Urinary bladder (tissue), 4 donors: ENCODE results near the gene PARP8. TPM values are rescaled to one million over a fixed set of nuclear protein-coding genes. Genes with fewer than 3 reads are reported as not detected.

Experiments used
- DNase-seq: peaks from one replicate; pipeline ENCODE4 v3.0.0-alpha.2; 2015; ENCODE audit errors: extremely low spot score
- H3K27ac ChIP-seq: one replicate; pipeline ENCODE4 v1.5.1; 2013; ENCODE audit warnings: low read depth, mild to moderate bottlenecking, moderate library complexity
- H3K36me3 ChIP-seq: one replicate; pipeline ENCODE4 v1.6.1; 2013; ENCODE audit warnings: mild to moderate bottlenecking, moderate library complexity; ENCODE audit not compliant: insufficient read depth
- H3K4me1 ChIP-seq: one replicate; pipeline ENCODE4 v1.6.1; 2013; ENCODE audit warnings: mild to moderate bottlenecking, moderate library complexity; ENCODE audit not compliant: insufficient read depth
- H3K4me3 ChIP-seq: one replicate; pipeline ENCODE4 v1.5.1; 2013; ENCODE audit warnings: low read depth, low read length
- WGBS: extraction: QIAGEN DNeasy Blood & Tissue Kit; methylation state at CpG from one replicate; pipeline ENCODE4 v1.1.7; 2013; 5-methylcytosine and 5-hydroxymethylcytosine counted together
- polyA plus RNA-seq: library from polyadenylated mRNA; stranded (reverse); fragments of 200-250 nt; gene quantifications from one replicate; pipeline ENCODE4 v1.2.3, GENCODE V29; 2013
- total RNA-seq: library from RNA; depleted of rRNA; stranded (reverse); fragments of >200 nt; gene quantifications from one replicate; pipeline ENCODE4 v1.2.3, GENCODE V29; 2014
- donor health status: healthy with polysubstance abuse.
- donor health status: healthy.

Gene PARP8
- total and polyA plus RNA-seq, 2 donors = 8.4 to 25.9 TPM

GRCh38 chr5:50827516-50828247 is 161.2 kb downstream of the PARP8 start:
- 48% methylated on average over 1 of the region's 1 CpG for WGBS
- no peak for DNase-seq
- Histone ChIP-seq H3K27ac (no peak overlapping the region), H3K36me3 (peaks cover 6% of the 10 kb centered on the region), H3K4me3 (no peak overlapping the region), H3K4me1 (no peaks in the 10 kb centered on the region)

DNA sequence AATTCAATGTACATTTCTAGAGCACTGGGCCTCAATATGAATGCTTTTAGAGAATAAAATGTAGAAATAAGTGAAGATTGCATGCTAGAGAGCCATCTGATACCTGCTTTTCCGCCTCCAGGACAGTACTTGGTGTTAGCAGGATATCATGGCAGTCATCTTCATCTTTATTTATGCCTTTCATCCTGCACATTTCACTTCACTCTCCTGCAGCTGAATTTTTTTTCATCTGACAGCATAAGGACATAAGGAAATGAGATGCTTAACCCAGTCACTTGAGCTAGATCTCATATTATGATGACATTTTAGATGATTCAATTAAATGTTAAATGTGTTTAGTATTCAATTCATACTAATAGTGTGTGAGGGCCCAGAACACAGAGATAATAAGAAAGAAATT is 162.6 kb downstream of the PARP8 start:
- Histone ChIP-seq H3K4me1 (no peaks in the 10 kb centered on the region), H3K4me3 (no peak overlapping the region), H3K27ac (no peak overlapping the region), H3K36me3 (peaks cover 4% of the 10 kb centered on the region)
- DNase-seq = no peak
- 98% methylated on average over 1 of the region's 1 CpG for whole genome bisulfite sequencing

- Histone ChIP-seq H3K27ac (no peak overlapping the region), H3K4me3 (no peak overlapping the region), H3K4me1 (no peaks in the 10 kb centered on the region), H3K36me3 (peaks cover 2% of the 10 kb centered on the region)
- DNase-seq = no peak
- 92% methylated on average over 4 of the region's 4 CpGs for WGBS
Measured at GRCh38 chr5:50832657-50833284, 166.3 kb downstream of the PARP8 start.

DNA sequence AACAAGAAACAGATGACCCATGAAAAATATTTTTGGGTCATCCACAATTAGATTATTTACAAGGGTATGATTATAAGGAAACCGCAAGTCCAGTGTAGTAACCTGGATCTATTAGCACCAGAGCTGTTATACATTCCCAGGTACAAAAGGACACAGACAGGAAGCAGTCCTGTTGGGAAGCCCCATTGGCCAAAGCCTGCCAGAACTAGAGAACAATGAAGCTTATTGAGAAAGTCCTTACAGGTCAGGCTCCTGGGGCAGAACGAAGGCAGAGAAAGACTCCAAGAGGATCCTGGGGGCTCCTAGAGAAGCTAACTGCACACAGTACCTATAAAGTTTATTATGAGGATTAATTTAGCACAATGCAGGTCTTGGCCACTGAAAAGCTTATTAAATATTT is 169.9 kb downstream of the PARP8 start:
- Histone ChIP-seq H3K36me3 (no peaks in the 10 kb centered on the region), H3K4me3 (no peak overlapping the region), H3K27ac (no peak overlapping the region), H3K4me1 (no peaks in the 10 kb centered on the region)
- WGBS = 98% methylated on average over 2 of the region's 2 CpGs
- no peak for DNase-seq

DNA sequence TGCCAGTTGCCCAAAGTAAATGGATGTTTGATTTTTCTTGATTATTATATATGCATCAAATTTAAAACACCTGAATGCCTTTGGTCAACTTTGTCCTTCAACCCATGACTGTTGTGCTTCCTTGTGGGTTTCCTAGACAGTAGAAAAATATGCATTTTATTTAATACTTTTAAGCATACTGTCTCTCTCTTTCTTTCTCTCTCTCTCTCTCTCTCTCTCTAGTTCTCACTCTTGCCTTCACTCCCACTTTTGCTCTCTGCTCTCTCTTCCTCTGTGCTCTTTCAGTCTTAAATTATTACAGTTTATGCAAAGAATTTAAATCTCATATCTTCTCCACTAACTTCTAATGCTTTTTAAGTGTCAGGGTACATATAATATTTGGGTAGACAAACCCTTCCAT is 173.0 kb downstream of the PARP8 start:
- no peak for DNase-seq
- Histone ChIP-seq H3K4me3 (no peak overlapping the region), H3K36me3 (no peaks in the 10 kb centered on the region), H3K4me1 (no peaks in the 10 kb centered on the region), H3K27ac (no peak overlapping the region)

DNA sequence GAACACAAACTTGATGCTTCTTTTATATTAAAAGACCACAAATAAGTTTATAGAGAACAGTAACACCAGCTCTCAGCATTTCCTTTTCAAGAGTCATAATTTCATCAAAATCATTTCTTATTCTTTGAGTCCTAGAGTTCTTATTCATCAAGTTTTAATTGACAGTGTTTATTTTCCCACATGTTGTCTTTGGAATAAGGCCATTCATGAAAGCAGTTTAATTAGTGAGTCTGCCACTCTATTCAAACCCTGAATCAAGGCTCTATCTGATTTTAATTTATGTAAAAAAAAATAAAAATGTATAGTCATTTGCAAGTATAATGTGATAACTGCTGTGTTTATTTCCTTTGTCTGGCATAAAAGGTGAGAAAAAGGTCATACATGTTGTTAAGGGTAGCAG is 176.7 kb downstream of the PARP8 start:
- Histone ChIP-seq H3K4me3 (no peak overlapping the region), H3K27ac (no peak overlapping the region), H3K36me3 (no peaks in the 10 kb centered on the region), H3K4me1 (no peaks in the 10 kb centered on the region)
- DNase-seq = no peak

DNA sequence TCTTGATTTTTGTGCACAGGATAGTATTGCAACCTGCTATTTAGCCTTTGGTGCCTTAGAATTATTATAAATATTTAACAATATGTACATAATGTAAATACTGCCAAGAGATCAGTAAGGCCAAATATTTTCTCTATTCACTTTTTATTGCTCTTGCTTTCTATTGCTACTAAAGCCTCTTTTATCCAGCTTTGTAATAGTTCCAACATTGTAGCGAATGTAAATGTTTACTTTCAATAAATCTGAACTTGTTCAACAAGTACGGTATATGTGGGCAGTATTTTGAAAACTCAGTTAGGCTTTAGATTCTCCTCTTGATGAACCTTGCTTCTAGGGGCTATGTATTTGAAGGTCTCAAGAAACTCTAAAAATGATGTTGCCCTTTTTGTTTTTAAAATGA is 179.8 kb downstream of the PARP8 start:
- 30% methylated on average over 2 of the region's 2 CpGs for WGBS
- Histone ChIP-seq H3K36me3 (no peaks in the 10 kb centered on the region), H3K4me3 (no peak overlapping the region), H3K4me1 (no peaks in the 10 kb centered on the region), H3K27ac (no peak overlapping the region)
- no peak for DNase-seq

GRCh38 chr5:50849554-50849953 is 183.1 kb downstream of the PARP8 start:
- DNase-seq = no peak
- Histone ChIP-seq H3K27ac (no peak overlapping the region), H3K4me1 (no peaks in the 10 kb centered on the region), H3K4me3 (no peak overlapping the region), H3K36me3 (no peaks in the 10 kb centered on the region)
- 92% methylated on average over 3 of the region's 3 CpGs for WGBS

GRCh38 chr5:50853151-50853550 is 186.7 kb downstream of the PARP8 start:
- no peak overlapping the region for H3K4me3 ChIP-seq
- H3K27ac ChIP-seq = no peak overlapping the region
- no peaks in the 10 kb centered on the region for H3K36me3 ChIP-seq
- DNase-seq = no peak
- H3K4me1 ChIP-seq = no peaks in the 10 kb centered on the region
- WGBS = 82% methylated on average over 4 of the region's 4 CpGs

DNA sequence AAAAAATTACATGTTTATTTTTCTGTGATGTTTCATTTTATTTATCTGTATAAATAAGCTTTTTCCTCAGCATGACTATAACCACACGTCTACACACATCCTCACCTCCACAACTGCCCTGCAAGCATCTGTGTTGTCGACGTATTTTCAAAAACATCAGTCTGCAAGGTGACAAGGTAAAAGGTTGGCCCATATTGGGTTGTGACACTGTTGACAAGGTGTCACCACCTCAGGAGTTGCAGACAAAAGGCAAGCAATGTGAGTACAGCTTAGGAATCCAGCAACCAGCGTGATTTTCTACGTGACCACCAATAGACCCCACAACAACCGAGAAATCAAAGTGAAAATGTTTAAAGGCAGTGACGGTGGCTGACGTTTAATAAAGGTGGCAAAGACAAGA is 187.6 kb downstream of the PARP8 start:
- no peak overlapping the region for H3K27ac ChIP-seq
- no peak overlapping the region for H3K4me3 ChIP-seq
- H3K36me3 ChIP-seq = no peaks in the 10 kb centered on the region
- DNase-seq = no peak
- WGBS = 90% methylated on average over 8 of the region's 8 CpGs
- no peaks in the 10 kb centered on the region for H3K4me1 ChIP-seq

DNA sequence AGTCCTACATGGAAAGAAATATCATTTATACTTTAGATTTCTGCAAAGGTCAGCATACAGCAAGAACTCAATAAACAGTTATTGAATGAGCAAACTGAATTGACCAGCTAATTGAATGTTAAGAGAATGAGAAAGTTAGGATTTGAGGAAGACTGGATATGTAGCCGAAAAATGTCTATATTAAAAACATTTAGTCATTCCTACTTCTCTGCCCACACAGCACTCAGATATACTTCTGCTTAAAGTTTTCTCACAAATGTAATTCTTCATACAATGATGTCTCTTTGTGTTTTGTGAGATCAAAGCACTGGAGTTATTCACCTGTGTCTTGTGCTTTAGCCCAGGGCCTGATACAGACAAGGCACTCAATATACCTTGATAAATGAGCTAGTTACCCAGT is 188.6 kb downstream of the PARP8 start:
- H3K27ac ChIP-seq = no peak overlapping the region
- WGBS = 88% methylated on average over 1 of the region's 1 CpG
- no peak overlapping the region for H3K4me3 ChIP-seq
- no peaks in the 10 kb centered on the region for H3K4me1 ChIP-seq
- no peak for DNase-seq
- no peaks in the 10 kb centered on the region for H3K36me3 ChIP-seq

DNA sequence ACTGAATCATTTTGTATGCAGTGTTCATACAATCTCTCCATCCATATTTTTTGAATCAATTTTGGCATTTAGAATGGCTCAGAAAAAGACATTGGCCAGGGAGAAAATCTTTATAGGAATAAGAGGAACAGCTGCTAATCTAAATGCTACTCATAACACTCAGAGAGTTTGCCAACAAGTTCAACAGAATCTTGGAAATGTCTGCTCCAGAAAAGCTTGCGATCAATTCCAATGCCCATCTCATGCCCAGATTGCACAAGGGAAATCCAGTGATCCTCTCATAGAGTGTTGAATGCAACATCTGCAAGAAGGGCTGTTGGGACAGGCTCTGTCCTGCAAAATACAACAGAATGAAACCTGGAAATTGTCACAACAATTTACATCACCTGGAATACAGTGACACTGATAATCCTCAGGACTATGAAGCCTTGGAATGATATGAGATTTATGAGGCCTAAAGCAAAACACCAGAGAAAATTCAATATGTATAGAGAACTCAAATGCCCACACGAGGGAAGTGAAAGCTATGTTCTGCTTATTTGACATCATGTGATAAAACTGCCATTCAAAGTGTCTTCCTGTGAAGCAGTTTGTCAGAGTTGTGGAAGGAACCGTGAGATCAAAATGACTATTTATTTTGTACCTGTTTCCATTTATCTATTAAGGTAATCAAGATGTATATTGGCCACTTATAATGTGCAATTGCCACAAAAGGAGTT is 190.1 kb downstream of the PARP8 start:
- Histone ChIP-seq H3K36me3 (no peaks in the 10 kb centered on the region), H3K4me3 (no peak overlapping the region), H3K4me1 (no peaks in the 10 kb centered on the region), H3K27ac (no peak overlapping the region)
- no peak for DNase-seq
- 49% methylated on average over 3 of the region's 3 CpGs for WGBS

GRCh38 chr5:50863534-50864170 is 197.2 kb downstream of the PARP8 start:
- no peaks in the 10 kb centered on the region for H3K36me3 ChIP-seq
- H3K27ac ChIP-seq = no peak overlapping the region
- no peak overlapping the region for H3K4me3 ChIP-seq
- 26% methylated on average over 3 of the region's 3 CpGs for WGBS
- no peaks in the 10 kb centered on the region for H3K4me1 ChIP-seq
- DNase-seq = no peak

DNA sequence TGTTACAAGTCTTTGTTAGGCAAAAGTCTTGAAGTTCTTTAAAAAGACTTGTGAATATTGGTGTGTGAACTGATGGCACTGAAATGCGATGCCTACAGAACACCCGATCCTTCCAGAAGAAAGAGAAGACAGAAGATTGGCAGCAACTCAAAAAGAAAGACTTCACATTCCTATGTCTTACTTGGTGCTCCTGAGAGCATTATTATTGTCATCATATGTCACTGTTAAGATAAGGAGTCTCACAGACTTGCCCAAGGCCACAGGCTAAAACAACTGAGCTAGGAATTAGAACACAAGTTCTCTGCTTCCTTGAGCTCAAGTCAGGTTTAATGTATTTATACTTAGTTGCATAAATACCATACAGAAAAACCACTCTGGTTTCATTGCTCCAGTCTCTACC is 198.0 kb downstream of the PARP8 start:
- WGBS = 55% methylated on average over 2 of the region's 2 CpGs
- no peak for DNase-seq
- Histone ChIP-seq H3K36me3 (no peaks in the 10 kb centered on the region), H3K27ac (no peak overlapping the region), H3K4me1 (no peaks in the 10 kb centered on the region), H3K4me3 (no peak overlapping the region)
